ENCODE results near the gene AGBL4.

DNA sequence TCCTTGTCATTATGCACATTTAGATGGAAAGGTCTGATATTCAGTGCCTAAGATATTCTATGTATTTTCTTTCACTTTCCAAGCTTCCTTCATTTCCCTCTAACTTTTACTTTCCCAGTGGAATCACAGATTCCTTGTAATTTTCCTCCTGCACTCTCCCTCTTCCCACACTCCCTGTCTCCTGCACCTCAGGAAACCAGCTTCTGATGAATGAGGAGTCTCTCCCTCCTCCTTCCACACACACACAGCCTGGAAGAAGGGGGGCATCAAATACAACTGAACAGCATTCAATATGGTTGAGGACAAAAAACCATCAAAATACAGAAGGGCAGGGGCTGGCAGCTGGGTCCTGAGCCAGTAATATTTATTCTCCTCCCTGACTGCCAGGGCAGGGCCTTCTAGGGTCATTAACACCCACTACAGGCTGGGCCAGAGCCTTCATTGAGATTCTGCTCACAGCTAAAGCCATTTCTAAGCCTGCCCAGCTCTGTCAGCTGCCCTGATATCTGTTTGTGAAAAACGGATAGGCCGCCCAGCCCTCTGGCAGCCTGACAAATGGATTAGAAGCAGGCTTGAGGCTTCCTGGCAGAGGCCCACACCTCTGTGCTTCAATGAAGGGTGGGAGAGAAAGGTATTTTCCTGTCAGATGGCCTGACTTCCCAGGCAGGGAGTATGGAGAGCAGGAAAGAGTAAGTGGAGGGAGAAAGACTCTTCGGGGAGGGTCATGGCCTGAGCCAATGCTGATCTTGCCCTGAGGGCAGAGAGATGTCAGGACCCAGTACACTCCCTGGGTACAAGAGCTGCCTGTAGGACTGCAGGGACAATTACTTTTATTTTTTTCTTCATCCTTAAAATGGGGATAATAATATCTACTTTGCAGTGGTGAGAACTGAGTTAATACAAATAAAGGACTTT is 1412.9 kb downstream of the AGBL4 start:
- TF ChIP-seq POLR2A (IDR thresholded peaks at IDR 0.05; ENCODE audit: low read depth, low read length) (no peak), TAF1 (IDR thresholded peaks at IDR 0.05; ENCODE audit: borderline replicate concordance, low read depth, low read length) (no peak)

Data from GM12892 (cell line).